Measurements from ENCODE around the gene WDR20. TPM values are rescaled to one million over a fixed set of nuclear protein-coding genes. Genes with fewer than 3 reads are reported as not detected.

The WDR20 gene
- total RNA-seq, 1 donor, result 16.4 TPM

Other genes with a start within 250 kb of the WDR20 start
- gene DYNC1H1, start 175.3 kb upstream of the WDR20 start, total RNA-seq, result 455 TPM
- 179 TPM for gene HSP90AA1, start 52.9 kb upstream of the WDR20 start, total RNA-seq
- 12.9 TPM for gene MOK, start 165.3 kb downstream of the WDR20 start, total RNA-seq
- gene ZNF839, start 179.8 kb downstream of the WDR20 start, total RNA-seq, result 8.3 TPM
- gene CINP, start 223.0 kb downstream of the WDR20 start, total RNA-seq, result 24.5 TPM
- gene TECPR2, start 223.0 kb downstream of the WDR20 start, total RNA-seq, result 9.4 TPM

Data from hematopoietic multipotent progenitor cell (in vitro differentiated cells).